ENCODE data around the gene HSPE1. TPM values are rescaled to one million over a fixed set of nuclear protein-coding genes. Genes with fewer than 3 reads are reported as not detected.

Gene HSPE1
- total and polyA plus RNA-seq, 7 experiments from 2014 or later, result 46.3 to 137 (median 55.4) TPM

GRCh38 chr2:197513915-197514314 lies 13.7 kb downstream of the HSPE1 start:
- Mint-ChIP-seq H3K27me3 (no peaks in the 10 kb centered on the region), H3K4me1 (peaks cover 22 to 34% (median 26%) of the 10 kb centered on the region in 7 donors), H3K4me3 (peak overlapping the region in 1 of 10 donors; percentile 4), H3K36me3 (peaks cover 0 to 3% (median 0%) of the 10 kb centered on the region in 5 donors), H3K9me3 (peaks cover 0 to 5% (median 0%) of the 10 kb centered on the region in 11 donors), H3K27ac (peak overlapping the region in 6 of 9 donors; percentile 65 to 98 (median 96))
- CTCF ChIA-PET, result no interaction called here
- Histone ChIP-seq H3K36me3 (ENCODE audit: control insufficient read depth in 2 of 3, insufficient read depth in 3 of 3, low read length in 3 of 3) (peaks cover 0 to 7% (median 0%) of the 10 kb centered on the region in 3 experiments), H3K9me3 (ENCODE audit: control insufficient read depth in 2 of 3, low read length in 3 of 3) (no peaks in the 10 kb centered on the region), H3K4me3 (ENCODE audit: low read length) (no peak overlapping the region), H3K27ac (ENCODE audit: low read depth, low read length) (no peak overlapping the region), H3K4me1 (ENCODE audit: control insufficient read depth in 2 of 2, insufficient read depth in 2 of 2, low read length in 2 of 2) (peaks cover 10 to 12% of the 10 kb centered on the region in 2 donors), H3K27me3 (ENCODE audit: control insufficient read depth in 2 of 2, insufficient read depth in 2 of 2, low read length in 2 of 2) (no peaks in the 10 kb centered on the region)
- POLR2A ChIA-PET, result interaction anchor here (0.9 to 3.1 kb wide), 3 partner anchors 14 to 23 kb away, joined by 3 to 26 read pairs (median 3); partner anchors contain the start of genes HSPD1 and HSPE1
- no peak for DNase-seq
- no peak for ATAC-seq
- intact Hi-C loops (cut with micrococcal nuclease), result no loop called here

- Mint-ChIP-seq H3K27me3 (no peaks in the 10 kb centered on the region), H3K4me1 (peaks cover 23 to 42% (median 34%) of the 10 kb centered on the region in 7 donors), H3K27ac (peak overlapping the region; percentile 88 to 98 (median 95)), H3K36me3 (peaks cover 0 to 7% (median 4%) of the 10 kb centered on the region in 5 donors), H3K4me3 (peak overlapping the region; percentile 85 to 99 (median 98)), H3K9me3 (peaks cover 0 to 5% (median 0%) of the 10 kb centered on the region in 11 donors)
- intact Hi-C loops (cut with micrococcal nuclease), result loop anchor here (1.0 to 5.0 kb wide), 7 partner anchors 14 to 1857 kb away; partner anchors contain the start of genes COQ10B (in 2 of the 2), HSPE1 (in 2 of the 2), CCDC150 (in 1 of the 2) and PGAP1 (in 1 of the 2)
- peak overlapping the region; percentile 86 for H3K27ac ChIP-seq (ENCODE audit: low read depth, low read length)
- ATAC-seq (no peak), DNase-seq (peak in 6 of 9 donors; percentile 9 to 18 (median 13))
- peak overlapping the region; percentile 75 for H3K4me3 ChIP-seq (ENCODE audit: low read length)
- H3K27me3 ChIP-seq (ENCODE audit: control insufficient read depth in 2 of 2, insufficient read depth in 2 of 2, low read length in 2 of 2), result no peaks in the 10 kb centered on the region
- H3K9me3 ChIP-seq (ENCODE audit: control insufficient read depth in 2 of 3, low read length in 3 of 3), result no peaks in the 10 kb centered on the region
- ChIA-PET POLR2A (interaction anchor here (1.5 to 3.3 kb wide), 9 partner anchors 8 to 190 kb away, joined by 3 to 100 read pairs (median 14); partner anchors contain the start of genes COQ10B, HSPD1, HSPE1 and MARS2), CTCF (no interaction called here)
- H3K36me3 ChIP-seq (ENCODE audit: control insufficient read depth in 2 of 3, insufficient read depth in 3 of 3, low read length in 3 of 3), result peaks cover 0 to 7% (median 0%) of the 10 kb centered on the region in 3 experiments
- peaks cover 10 to 12% of the 10 kb centered on the region in 2 donors for H3K4me1 ChIP-seq (ENCODE audit: control insufficient read depth in 2 of 2, insufficient read depth in 2 of 2, low read length in 2 of 2)
Observed at GRCh38 chr2:197514754-197515153, 14.6 kb downstream of the HSPE1 start.

GRCh38 chr2:197515315-197515738 lies 15.1 kb downstream of the HSPE1 start:
- intact Hi-C loops (cut with micrococcal nuclease), result loop anchor here (1.0 to 5.0 kb wide), 7 partner anchors 15 to 1858 kb away; partner anchors contain the start of genes COQ10B (in 2 of the 2), HSPE1 (in 2 of the 2), CCDC150 (in 1 of the 2) and PGAP1 (in 1 of the 2)
- Mint-ChIP-seq H3K9me3 (peaks cover 0 to 5% (median 0%) of the 10 kb centered on the region in 11 donors), H3K4me1 (peaks cover 26 to 44% (median 35%) of the 10 kb centered on the region in 7 donors), H3K27ac (peak overlapping the region; percentile 88 to 98 (median 95)), H3K36me3 (peaks cover 0 to 11% (median 6%) of the 10 kb centered on the region in 5 donors), H3K27me3 (no peaks in the 10 kb centered on the region), H3K4me3 (peak overlapping the region; percentile 85 to 99 (median 98))
- Histone ChIP-seq H3K4me1 (ENCODE audit: control insufficient read depth in 2 of 2, insufficient read depth in 2 of 2, low read length in 2 of 2) (peaks cover 10 to 12% of the 10 kb centered on the region in 2 donors), H3K9me3 (ENCODE audit: control insufficient read depth in 2 of 3, low read length in 3 of 3) (no peaks in the 10 kb centered on the region), H3K27me3 (ENCODE audit: control insufficient read depth in 2 of 2, insufficient read depth in 2 of 2, low read length in 2 of 2) (no peaks in the 10 kb centered on the region), H3K4me3 (ENCODE audit: low read length) (peak overlapping the region; percentile 75), H3K36me3 (ENCODE audit: control insufficient read depth in 2 of 3, insufficient read depth in 3 of 3, low read length in 3 of 3) (peaks cover 0 to 12% (median 0%) of the 10 kb centered on the region in 3 experiments), H3K27ac (ENCODE audit: low read depth, low read length) (peak overlapping the region; percentile 86)
- POLR2A ChIA-PET, result interaction anchor here (1.5 to 3.3 kb wide), 10 partner anchors 9 to 189 kb away, joined by 3 to 100 read pairs (median 13); partner anchors contain the start of genes COQ10B, HSPD1, HSPE1 and MARS2
- ATAC-seq (peak; percentile 31), DNase-seq (peak in 1 of 9 donors; percentile 67)
- CTCF ChIA-PET, result no interaction called here

- peak; percentile 87 to 98 (median 92) for DNase-seq
- Mint-ChIP-seq H3K27me3 (no peaks in the 10 kb centered on the region), H3K4me3 (peak within 1 kb of the TSS; percentile 85 to 99 (median 98)), H3K27ac (peak within 1 kb of the TSS; percentile 88 to 99 (median 95)), H3K4me1 (peaks cover 28 to 49% (median 40%) of the 10 kb centered on the region in 7 donors), H3K9me3 (peaks cover 0 to 6% (median under 1%) of the 10 kb centered on the region in 11 donors), H3K36me3 (peaks cover 1 to 16% (median 12%) of the 10 kb centered on the region in 5 donors)
- ATAC-seq, result peak; percentile 97
- CTCF ChIA-PET, result interaction anchor here (1.6 kb wide), 1 partner anchor 16 kb away, joined by 5 read pairs; the partner anchor contains the start of genes HSPD1 and HSPE1
- H3K36me3 ChIP-seq (ENCODE audit: control insufficient read depth in 2 of 3, insufficient read depth in 3 of 3, low read length in 3 of 3), result peaks cover 0 to 15% (median 0%) of the 10 kb centered on the region in 3 experiments
- H3K4me1 ChIP-seq (ENCODE audit: control insufficient read depth in 2 of 2, insufficient read depth in 2 of 2, low read length in 2 of 2), result peaks cover 10 to 12% of the 10 kb centered on the region in 2 donors
- peak within 1 kb of the TSS; percentile 86 for H3K27ac ChIP-seq (ENCODE audit: low read depth, low read length)
- H3K27me3 ChIP-seq (ENCODE audit: control insufficient read depth in 2 of 2, insufficient read depth in 2 of 2, low read length in 2 of 2), result no peaks in the 10 kb centered on the region
- peak within 1 kb of the TSS; percentile 75 for H3K4me3 ChIP-seq (ENCODE audit: low read length)
- H3K9me3 ChIP-seq (ENCODE audit: control insufficient read depth in 2 of 3, low read length in 3 of 3), result no peaks in the 10 kb centered on the region
- intact Hi-C loops (cut with micrococcal nuclease), result loop anchor here (1.0 to 5.0 kb wide), 11 partner anchors 16 to 1859 kb away; partner anchors contain the start of genes CCDC150 (in 2 of the 2), COQ10B (in 2 of the 2), HSPE1 (in 2 of the 2) and MARS2 (in 2 of the 2)
- POLR2A ChIA-PET, result interaction anchor here (0.5 to 3.3 kb wide), 11 partner anchors 9 to 612 kb away, joined by 3 to 100 read pairs (median 12); partner anchors contain the start of genes COQ10B, HSPD1, HSPE1 and MARS2
Observed at GRCh38 chr2:197515739-197516392, 15.7 kb downstream of the HSPE1 start, which contains the start of gene MOB4. Gene MOB4, plus strand, starts transcription at chr2:197516066. Its CDS starts 21 bp downstream, at chr2:197516087.

- H3K27me3 ChIP-seq (ENCODE audit: control insufficient read depth in 2 of 2, insufficient read depth in 2 of 2, low read length in 2 of 2), result no peaks in the 10 kb centered on the region
Observed at GRCh38 chr2:197516393-197516761, 16.2 kb downstream of the HSPE1 start.

More at GRCh38 chr2:197516393-197516761, 16.2 kb downstream of the HSPE1 start:
- Histone ChIP-seq H3K27ac (ENCODE audit: low read depth, low read length) (peak overlapping the region; percentile 86), H3K9me3 (ENCODE audit: control insufficient read depth in 2 of 3, low read length in 3 of 3) (no peaks in the 10 kb centered on the region), H3K36me3 (ENCODE audit: control insufficient read depth in 2 of 3, insufficient read depth in 3 of 3, low read length in 3 of 3) (peaks cover 0 to 15% (median 0%) of the 10 kb centered on the region in 3 experiments), H3K4me1 (ENCODE audit: control insufficient read depth in 2 of 2, insufficient read depth in 2 of 2, low read length in 2 of 2) (peaks cover 10 to 12% of the 10 kb centered on the region in 2 donors), H3K4me3 (ENCODE audit: low read length) (peak overlapping the region; percentile 75)
- H3K4me1 Mint-ChIP-seq, result peaks cover 28 to 54% (median 42%) of the 10 kb centered on the region in 7 donors
- DNase-seq (peak in 2 of 9 donors; percentile 4 to 20), ATAC-seq (no peak)
- CTCF ChIA-PET, result interaction anchor here (1.6 kb wide), 1 partner anchor 17 kb away, joined by 5 read pairs; the partner anchor contains the start of genes HSPD1 and HSPE1
- POLR2A ChIA-PET, result interaction anchor here (0.5 to 3.3 kb wide), 11 partner anchors 8 to 611 kb away, joined by 3 to 100 read pairs (median 12); partner anchors contain the start of genes COQ10B, HSPD1, HSPE1 and MARS2
- H3K9me3 Mint-ChIP-seq, result peaks cover 0 to 7% (median 4%) of the 10 kb centered on the region in 11 donors
- H3K27me3 Mint-ChIP-seq, result no peaks in the 10 kb centered on the region
- peaks cover 4 to 21% (median 17%) of the 10 kb centered on the region in 5 donors for H3K36me3 Mint-ChIP-seq
- intact Hi-C loops (cut with micrococcal nuclease), result loop anchor here (1.0 to 5.0 kb wide), 8 partner anchors 16 to 1859 kb away; partner anchors contain the start of genes CCDC150 (in 2 of the 2), MARS2 (in 2 of the 2), PGAP1 (in 1 of the 2) and SF3B1 (in 1 of the 2)
- peak overlapping the region; percentile 85 to 99 (median 98) for H3K4me3 Mint-ChIP-seq
- H3K27ac Mint-ChIP-seq, result peak overlapping the region; percentile 88 to 99 (median 95)
